Activated naive CD4-positive, alpha-beta T cell treated with anti-CD3 and anti-CD28 coated beads, Interleukin-2, amount 50 U/mL, for 24 hours (primary cell): Measurements from ENCODE around the gene USP19.
A peak's percentile ranks its signal among the peaks of the same experiment; 100 is the strongest.

Experiments
- H3K27ac Mint-ChIP-seq: one replicate; pipeline ENCODE4 v1.8.0; 2021; ENCODE audit warnings: mild to moderate bottlenecking, mixed read lengths
- H3K27me3 Mint-ChIP-seq: one replicate; pipeline ENCODE4 v1.8.0; 2021; ENCODE audit warnings: mixed read lengths
- H3K36me3 Mint-ChIP-seq: one replicate; pipeline ENCODE4 v1.8.0; 2021; ENCODE audit warnings: mixed read lengths
- H3K4me1 Mint-ChIP-seq: one replicate; pipeline ENCODE4 v1.8.0; 2021; ENCODE audit warnings: mixed read lengths
- H3K4me3 Mint-ChIP-seq: one replicate; pipeline ENCODE4 v1.8.0; 2021; ENCODE audit warnings: mild to moderate bottlenecking, mixed read lengths
- H3K9me3 Mint-ChIP-seq: one replicate; pipeline ENCODE4 v1.8.0; 2021; ENCODE audit warnings: mixed read lengths

Gene USP19

GRCh38 chr3:49148159-49148558 lies 27.5 kb upstream of the USP19 start:
- H3K36me3 Mint-ChIP-seq = no peaks in the 10 kb centered on the region
- no peak overlapping the region for H3K4me3 Mint-ChIP-seq
- H3K27me3 Mint-ChIP-seq = no peaks in the 10 kb centered on the region
- H3K9me3 Mint-ChIP-seq = no peaks in the 10 kb centered on the region
- no peak overlapping the region for H3K27ac Mint-ChIP-seq
- no peaks in the 10 kb centered on the region for H3K4me1 Mint-ChIP-seq

GRCh38 chr3:49140080-49140479 lies 19.5 kb upstream of the USP19 start:
- no peaks in the 10 kb centered on the region for H3K9me3 Mint-ChIP-seq
- peaks cover 3% of the 10 kb centered on the region for H3K27me3 Mint-ChIP-seq
- no peak overlapping the region for H3K4me3 Mint-ChIP-seq
- no peaks in the 10 kb centered on the region for H3K4me1 Mint-ChIP-seq
- no peak overlapping the region for H3K27ac Mint-ChIP-seq
- H3K36me3 Mint-ChIP-seq = no peaks in the 10 kb centered on the region

DNA sequence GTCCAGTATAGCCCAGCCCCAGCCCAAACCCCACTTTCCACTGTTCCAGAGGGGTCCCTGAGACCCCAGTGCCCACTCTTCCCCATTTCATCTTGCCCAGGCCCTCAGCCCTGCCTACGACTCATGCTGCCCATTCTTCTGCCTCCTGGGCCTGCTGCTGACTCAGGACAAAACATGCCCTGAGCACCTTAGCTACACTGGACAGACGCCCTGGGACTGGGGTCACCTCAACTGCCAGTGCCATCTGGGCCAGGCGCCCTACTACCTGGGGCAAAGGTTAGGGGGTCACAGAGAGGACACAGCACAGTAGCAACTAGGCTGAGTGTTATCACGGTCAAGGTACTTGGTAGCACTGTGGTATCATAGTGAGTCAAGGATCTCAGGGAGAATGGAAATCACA lies 14.9 kb upstream of the USP19 start:
- peaks cover 13% of the 10 kb centered on the region for H3K27me3 Mint-ChIP-seq
- H3K27ac Mint-ChIP-seq = no peak overlapping the region
- no peaks in the 10 kb centered on the region for H3K9me3 Mint-ChIP-seq
- no peaks in the 10 kb centered on the region for H3K36me3 Mint-ChIP-seq
- H3K4me1 Mint-ChIP-seq = no peaks in the 10 kb centered on the region
- H3K4me3 Mint-ChIP-seq = no peak overlapping the region

- Mint-ChIP-seq H3K27ac (no peak overlapping the region), H3K4me1 (no peaks in the 10 kb centered on the region), H3K36me3 (no peaks in the 10 kb centered on the region), H3K27me3 (peaks cover 13% of the 10 kb centered on the region), H3K9me3 (no peaks in the 10 kb centered on the region), H3K4me3 (no peak overlapping the region)
Measured at GRCh38 chr3:49134471-49135265, 14.0 kb upstream of the USP19 start.

GRCh38 chr3:49133226-49133951 lies 12.8 kb upstream of the USP19 start:
- Mint-ChIP-seq H3K36me3 (no peaks in the 10 kb centered on the region), H3K4me3 (no peak overlapping the region), H3K9me3 (no peaks in the 10 kb centered on the region), H3K27ac (no peak overlapping the region), H3K27me3 (peaks cover 13% of the 10 kb centered on the region), H3K4me1 (no peaks in the 10 kb centered on the region)

DNA sequence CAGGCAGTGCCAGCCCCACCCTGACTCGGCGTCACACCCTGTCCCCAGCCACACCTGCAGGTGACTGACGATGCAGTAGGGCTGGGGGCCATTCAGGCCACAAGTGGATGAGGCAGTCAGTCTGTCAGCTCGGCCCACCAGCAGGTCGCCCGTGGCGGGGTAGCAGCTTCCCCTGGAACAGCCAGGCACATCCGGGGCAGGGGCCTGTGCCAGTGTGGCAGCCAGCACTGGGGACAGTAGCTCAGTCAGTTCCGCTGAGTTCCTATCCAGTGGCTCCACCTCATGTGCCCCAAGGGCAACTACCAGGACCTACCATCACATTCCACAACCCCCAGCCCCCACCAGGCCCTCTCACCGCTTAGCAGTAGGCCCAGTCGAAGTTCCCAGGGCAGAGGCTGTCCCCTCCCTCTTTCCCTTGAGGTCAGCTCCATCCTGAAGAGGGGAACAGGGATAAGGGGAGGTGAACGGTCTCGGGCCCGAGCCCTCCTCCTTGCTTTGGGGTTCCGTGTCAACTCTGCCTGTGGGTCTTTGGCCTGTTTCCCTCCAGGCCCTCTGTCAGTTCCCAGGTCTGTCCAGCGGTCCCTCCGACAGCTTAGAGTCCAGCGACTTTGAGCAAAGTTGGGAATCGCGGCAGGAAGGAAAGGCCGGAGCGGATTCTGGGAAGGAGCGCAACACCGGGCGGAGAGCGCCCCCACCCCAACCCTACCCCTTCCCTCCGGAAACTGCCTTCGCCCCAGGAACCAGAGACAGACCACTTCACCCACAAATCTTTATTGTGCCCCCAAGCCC lies 12.0 kb upstream of the USP19 start, which contains the start of gene LAMB2:
TSS of gene LAMB2 (minus strand) at position 614 of the 789 bp plus-strand sequence. CDS start at position 431, 183 bp downstream.
- no peaks in the 10 kb centered on the region for H3K9me3 Mint-ChIP-seq
- H3K27me3 Mint-ChIP-seq = peaks cover 13% of the 10 kb centered on the region
- H3K4me3 Mint-ChIP-seq = no peak within 1 kb of the TSS
- H3K36me3 Mint-ChIP-seq = no peaks in the 10 kb centered on the region
- no peaks in the 10 kb centered on the region for H3K4me1 Mint-ChIP-seq
- H3K27ac Mint-ChIP-seq = no peak within 1 kb of the TSS

- H3K27ac Mint-ChIP-seq = no peak overlapping the region
- H3K27me3 Mint-ChIP-seq = peaks cover 13% of the 10 kb centered on the region
- no peaks in the 10 kb centered on the region for H3K4me1 Mint-ChIP-seq
- no peaks in the 10 kb centered on the region for H3K36me3 Mint-ChIP-seq
- H3K9me3 Mint-ChIP-seq = no peaks in the 10 kb centered on the region
- H3K4me3 Mint-ChIP-seq = no peak overlapping the region
Measured at GRCh38 chr3:49132073-49132436, 11.4 kb upstream of the USP19 start.

GRCh38 chr3:49131576-49131975 lies 11.0 kb upstream of the USP19 start:
- H3K9me3 Mint-ChIP-seq = no peaks in the 10 kb centered on the region
- H3K27me3 Mint-ChIP-seq = peaks cover 13% of the 10 kb centered on the region

GRCh38 chr3:49131040-49131439 lies 10.4 kb upstream of the USP19 start:
- Mint-ChIP-seq H3K4me1 (no peaks in the 10 kb centered on the region), H3K27me3 (peaks cover 13% of the 10 kb centered on the region), H3K36me3 (no peaks in the 10 kb centered on the region), H3K27ac (no peak overlapping the region), H3K4me3 (no peak overlapping the region), H3K9me3 (no peaks in the 10 kb centered on the region)

More at GRCh38 chr3:49131576-49131975, 11.0 kb upstream of the USP19 start:
- H3K4me3 Mint-ChIP-seq = no peak overlapping the region
- no peaks in the 10 kb centered on the region for H3K36me3 Mint-ChIP-seq
- H3K27ac Mint-ChIP-seq = no peak overlapping the region
- H3K4me1 Mint-ChIP-seq = no peaks in the 10 kb centered on the region

GRCh38 chr3:49124991-49125670 lies 4.5 kb upstream of the USP19 start:
- Mint-ChIP-seq H3K27ac (no peak overlapping the region), H3K4me3 (no peak overlapping the region), H3K27me3 (no peaks in the 10 kb centered on the region), H3K9me3 (no peaks in the 10 kb centered on the region), H3K4me1 (peaks cover 4% of the 10 kb centered on the region), H3K36me3 (no peaks in the 10 kb centered on the region)

DNA sequence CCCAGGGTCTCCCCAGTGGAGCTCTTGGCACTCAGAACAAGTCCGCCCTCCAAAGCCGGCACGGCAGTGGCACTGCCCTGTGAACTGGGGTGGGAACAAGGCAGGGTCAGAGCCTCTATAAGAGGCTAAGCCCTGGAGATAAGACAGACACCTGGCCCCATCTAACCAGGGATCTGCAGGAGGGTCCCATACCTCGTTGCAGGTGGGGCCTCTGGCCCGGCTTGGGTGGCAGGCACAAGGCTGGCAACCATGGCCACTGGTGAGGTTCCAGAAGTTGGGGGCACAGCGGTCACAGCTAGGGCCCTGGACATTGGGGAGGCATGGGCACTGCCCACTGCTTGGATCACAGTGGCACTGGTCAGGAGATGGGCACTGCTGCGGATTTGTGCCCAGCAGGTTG lies 3.6 kb upstream of the USP19 start:
- H3K27ac Mint-ChIP-seq = no peak overlapping the region
- H3K9me3 Mint-ChIP-seq = no peaks in the 10 kb centered on the region
- peaks cover 9% of the 10 kb centered on the region for H3K4me1 Mint-ChIP-seq
- H3K36me3 Mint-ChIP-seq = no peaks in the 10 kb centered on the region
- no peak overlapping the region for H3K4me3 Mint-ChIP-seq
- no peaks in the 10 kb centered on the region for H3K27me3 Mint-ChIP-seq

DNA sequence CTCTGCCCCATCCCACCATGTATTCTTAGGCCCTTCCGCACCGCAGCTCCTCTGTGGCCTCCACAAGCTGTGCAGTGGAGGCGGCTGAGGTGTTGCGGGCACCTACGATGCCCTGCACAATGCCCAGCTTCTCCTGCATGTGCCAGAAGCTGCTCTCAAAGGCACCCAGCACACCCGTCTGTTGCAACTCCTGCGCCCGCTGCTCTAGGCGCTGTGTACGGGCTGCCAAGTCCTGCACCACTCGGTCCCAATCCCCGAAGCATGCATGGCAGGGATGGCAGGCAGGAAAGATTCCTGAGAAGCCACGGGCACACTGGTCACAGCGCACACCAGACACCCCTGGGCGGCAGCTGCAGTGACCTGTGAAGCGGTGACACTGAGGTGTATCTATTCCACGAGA lies 3.1 kb upstream of the USP19 start:
- H3K27ac Mint-ChIP-seq = no peak overlapping the region
- peaks cover 15% of the 10 kb centered on the region for H3K4me1 Mint-ChIP-seq
- no peak overlapping the region for H3K4me3 Mint-ChIP-seq
- H3K27me3 Mint-ChIP-seq = no peaks in the 10 kb centered on the region
- H3K9me3 Mint-ChIP-seq = no peaks in the 10 kb centered on the region
- H3K36me3 Mint-ChIP-seq = no peaks in the 10 kb centered on the region

- H3K27ac Mint-ChIP-seq = no peak overlapping the region
Measured at GRCh38 chr3:49122886-49123545, 2.4 kb upstream of the USP19 start.

DNA sequence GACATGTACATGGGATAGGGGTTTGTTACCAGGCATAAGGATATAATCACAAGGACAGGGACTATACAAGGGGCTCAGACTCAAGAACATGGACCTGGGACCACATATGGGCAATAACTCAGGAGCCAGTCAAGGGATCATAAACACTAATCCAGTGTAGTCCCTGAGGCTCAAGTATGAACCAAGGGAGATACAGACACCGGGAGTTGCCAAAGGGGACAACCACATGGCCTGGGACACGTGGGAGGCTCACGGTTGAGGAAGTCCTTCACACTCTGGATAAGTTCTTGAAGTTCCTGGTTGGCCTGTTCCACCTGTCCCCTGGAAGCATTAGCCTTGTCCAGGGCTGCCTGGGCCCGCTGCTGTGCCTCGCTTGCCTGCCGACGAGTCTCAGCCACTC lies 1.8 kb upstream of the USP19 start:
- H3K36me3 Mint-ChIP-seq = peaks cover 2% of the 10 kb centered on the region
- H3K4me1 Mint-ChIP-seq = peaks cover 21% of the 10 kb centered on the region
- H3K27ac Mint-ChIP-seq = peak overlapping the region; percentile 70
- no peak overlapping the region for H3K4me3 Mint-ChIP-seq
- no peaks in the 10 kb centered on the region for H3K27me3 Mint-ChIP-seq
- no peaks in the 10 kb centered on the region for H3K9me3 Mint-ChIP-seq

More at GRCh38 chr3:49122886-49123545, 2.4 kb upstream of the USP19 start:
- Mint-ChIP-seq H3K9me3 (no peaks in the 10 kb centered on the region), H3K4me3 (no peak overlapping the region), H3K27me3 (no peaks in the 10 kb centered on the region), H3K36me3 (no peaks in the 10 kb centered on the region), H3K4me1 (peaks cover 16% of the 10 kb centered on the region)

GRCh38 chr3:49122022-49122421 lies 1.4 kb upstream of the USP19 start:
- peak overlapping the region; percentile 70 for H3K27ac Mint-ChIP-seq
- peaks cover 2% of the 10 kb centered on the region for H3K36me3 Mint-ChIP-seq
- H3K4me3 Mint-ChIP-seq = peak overlapping the region; percentile 92
- H3K9me3 Mint-ChIP-seq = no peaks in the 10 kb centered on the region
- no peaks in the 10 kb centered on the region for H3K27me3 Mint-ChIP-seq
- peaks cover 23% of the 10 kb centered on the region for H3K4me1 Mint-ChIP-seq
